HG03575 (cell line): ENCODE measurements around the gene PIAS1.
"Not testable (repeated sequence)": the region's sequence is repeated elsewhere in the genome, so short reads cannot be mapped to it uniquely, and the experiment has no call there.

Source experiments
- ATAC-seq: cut with Tn5 transposase; IDR thresholded peaks from one replicate; pipeline ENCODE4 v1.9.1; 2021; ENCODE audit not compliant: unreplicated experiment, insufficient number of reproducible peaks, low FRiP score; ENCODE audit errors: extremely low read depth

PIAS1 gene

GRCh38 chr15:68195336-68196112, 141.4 kb downstream of the PIAS1 start:
- no peak for ATAC-seq

- no peak for ATAC-seq
Measured at GRCh38 chr15:68196445-68197169, 142.5 kb downstream of the PIAS1 start.

- no peak for ATAC-seq
Measured at GRCh38 chr15:68197170-68197492, 143.0 kb downstream of the PIAS1 start.

GRCh38 chr15:68197661-68198437, 143.7 kb downstream of the PIAS1 start:
- no peak for ATAC-seq

- no peak for ATAC-seq
Measured at GRCh38 chr15:68199340-68199739, 145.2 kb downstream of the PIAS1 start.

GRCh38 chr15:68200016-68200861, 146.1 kb downstream of the PIAS1 start:
- ATAC-seq: no peak

GRCh38 chr15:68201153-68201878, 147.2 kb downstream of the PIAS1 start:
- ATAC-seq: no peak

- ATAC-seq: no peak
Measured at GRCh38 chr15:68201879-68202261, 147.8 kb downstream of the PIAS1 start.

GRCh38 chr15:68202994-68203393, 148.9 kb downstream of the PIAS1 start:
- not testable (repeated sequence) for ATAC-seq

GRCh38 chr15:68203486-68203885, 149.4 kb downstream of the PIAS1 start:
- no peak for ATAC-seq

GRCh38 chr15:68203956-68204355, 149.8 kb downstream of the PIAS1 start:
- no peak for ATAC-seq

GRCh38 chr15:68204361-68204760, 150.2 kb downstream of the PIAS1 start:
- ATAC-seq: no peak

GRCh38 chr15:68204776-68205557, 150.9 kb downstream of the PIAS1 start, which contains the start of gene CALML4:
Gene CALML4 (minus strand): TSS chr15:68205332. CDS start chr15:68205247, 85 bp downstream.
- ATAC-seq: no peak

- ATAC-seq: no peak
Measured at GRCh38 chr15:68205558-68205944, 151.4 kb downstream of the PIAS1 start.

GRCh38 chr15:68205954-68206539, 151.9 kb downstream of the PIAS1 start:
- ATAC-seq: no peak

- no peak for ATAC-seq
Measured at GRCh38 chr15:68206711-68207151, 152.6 kb downstream of the PIAS1 start.
